NCI-H2171 (cell line): ENCODE measurements around the gene SMIM3.
"Not testable (repeated sequence)": the region's sequence is repeated elsewhere in the genome, so short reads cannot be mapped to it uniquely, and the experiment has no call there.

ENCODE experiments used
- DNase-seq: peaks from one replicate; lab custom pipeline; 2025; lab: John Stamatoyannopoulos, UW

Gene SMIM3, protein sequence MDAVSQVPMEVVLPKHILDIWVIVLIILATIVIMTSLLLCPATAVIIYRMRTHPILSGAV

DNA sequence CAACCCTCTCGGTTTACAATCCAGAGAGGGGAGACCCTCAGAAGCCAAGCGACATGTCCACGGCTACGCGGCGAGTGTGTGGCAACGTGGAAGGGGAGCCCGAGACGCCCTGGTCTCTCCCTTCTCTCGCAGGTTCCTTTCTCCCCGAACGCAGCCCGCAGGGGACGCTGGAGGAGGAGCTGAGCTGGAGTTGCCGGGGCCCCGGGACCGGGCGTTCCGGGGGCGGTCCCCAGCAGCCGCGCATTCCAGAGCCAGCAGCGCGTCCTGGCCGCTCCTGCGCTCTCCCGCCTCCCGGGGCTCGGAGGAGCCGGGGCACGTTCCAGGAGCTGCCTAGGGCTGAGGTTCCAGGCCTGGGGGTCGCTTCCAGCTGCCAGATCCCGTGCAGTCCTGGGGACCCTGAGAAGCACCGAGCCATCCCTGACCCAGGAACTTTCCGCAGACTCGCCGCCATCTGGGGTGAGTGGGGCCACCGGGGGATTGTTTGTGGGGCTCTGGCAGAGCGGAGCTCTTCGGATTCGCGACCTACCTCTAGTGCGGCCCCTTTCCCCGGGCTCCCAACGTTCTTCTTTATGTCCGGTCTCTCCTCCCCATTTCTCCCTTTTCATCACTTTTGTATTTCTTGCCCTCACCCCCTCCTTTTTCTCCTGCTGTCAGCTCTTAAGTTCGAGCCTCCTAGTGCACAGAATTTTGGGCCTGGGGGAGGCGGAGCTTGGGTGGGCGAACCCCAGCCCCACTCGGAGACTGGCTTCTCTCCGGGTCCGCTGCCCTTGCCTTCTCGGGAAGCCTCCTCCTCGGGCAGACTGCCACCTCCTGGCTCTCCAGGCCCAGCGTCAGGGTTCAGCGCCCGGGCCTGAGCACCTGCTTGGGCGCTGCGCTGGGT is at the start of gene SMIM3:
Gene SMIM3 (plus strand): TSS at position 241 of the 880 bp plus-strand sequence. CDS start 16,684 bp downstream, outside the sequence.
- no peak for DNase-seq

DNA sequence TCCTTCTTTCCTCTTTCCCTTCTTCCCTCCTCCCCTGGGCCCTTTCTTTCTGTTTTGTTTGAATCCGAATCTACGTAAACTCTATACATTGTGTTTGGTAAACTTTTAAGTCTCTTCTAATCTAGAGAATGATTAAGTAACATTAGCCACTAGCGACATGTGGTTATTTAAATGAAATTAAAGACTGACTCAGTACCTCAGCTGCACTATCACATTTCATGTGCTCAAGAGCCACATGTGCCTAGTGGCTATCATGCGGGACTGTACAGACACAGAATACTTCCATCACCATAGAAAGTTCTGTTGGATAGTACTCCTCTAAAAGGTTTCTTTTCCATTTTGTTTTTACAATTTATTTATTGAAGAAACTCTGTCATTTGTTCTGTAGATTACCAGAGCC is 48.7 kb upstream of the SMIM3 start:
- no peak for DNase-seq

DNA sequence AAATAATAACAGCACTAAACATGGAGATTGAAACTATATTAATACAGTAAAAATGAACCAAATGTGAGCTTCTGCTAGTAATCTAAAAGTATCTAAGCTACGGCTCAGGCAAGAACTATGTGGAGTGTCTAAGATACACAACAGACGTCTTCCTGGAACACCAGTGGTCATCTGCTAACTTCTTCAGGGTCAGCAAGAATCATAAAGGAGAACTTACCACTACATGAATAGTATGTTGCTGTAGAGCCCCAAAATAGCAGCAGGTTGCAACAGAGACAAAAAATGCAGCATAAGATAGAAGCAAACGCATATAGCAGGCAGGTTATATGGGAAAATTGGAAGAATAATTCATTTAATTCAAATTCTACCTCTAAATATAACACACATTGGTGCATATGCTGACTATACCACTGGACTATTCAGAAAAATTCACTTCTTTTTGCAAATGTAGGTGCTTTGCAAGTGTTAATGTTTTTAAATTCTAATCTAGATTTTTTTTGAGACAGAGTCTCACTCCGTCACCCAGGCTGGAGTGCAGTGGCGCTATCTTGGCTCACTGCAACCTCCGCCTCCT is 46.8 kb upstream of the SMIM3 start:
- DNase-seq: no peak

DNA sequence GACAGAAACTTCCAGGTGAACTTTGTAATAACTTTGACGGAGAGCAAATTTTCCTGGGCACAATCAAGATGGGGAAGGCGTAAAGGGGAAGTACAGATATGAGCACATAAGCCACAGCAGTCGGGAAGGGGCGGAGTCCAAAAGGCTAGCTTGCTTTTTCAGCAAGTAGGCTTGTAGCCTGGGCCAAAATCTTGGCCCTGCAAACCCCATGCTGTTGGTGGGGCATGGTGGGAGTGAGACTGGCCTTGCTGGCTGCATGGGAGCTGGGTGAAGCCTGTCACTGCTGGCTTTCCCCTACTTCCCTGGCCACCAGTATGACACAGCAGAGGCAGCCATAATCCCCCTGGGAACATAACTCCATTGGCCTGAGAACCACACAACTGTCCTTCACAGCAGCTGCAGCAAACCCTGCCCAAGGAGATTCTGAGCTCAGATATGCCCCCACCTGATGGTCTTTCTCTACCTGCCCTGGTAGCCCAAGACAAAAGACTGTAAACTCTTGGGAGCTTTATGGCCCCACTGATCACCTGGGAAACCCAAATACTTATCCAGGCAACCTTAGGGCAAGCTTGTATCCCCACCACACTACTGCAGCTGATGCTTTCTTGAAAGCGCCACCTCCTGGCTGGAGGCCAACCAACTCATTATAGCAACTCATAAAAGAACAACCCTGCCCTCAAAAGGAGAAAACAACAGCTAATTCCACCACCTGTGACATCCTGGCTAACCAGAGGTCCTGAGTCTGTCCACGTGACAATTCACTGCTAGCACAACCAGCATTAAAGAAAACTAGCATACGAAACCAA is 43.8 kb upstream of the SMIM3 start:
- no peak for DNase-seq

DNA sequence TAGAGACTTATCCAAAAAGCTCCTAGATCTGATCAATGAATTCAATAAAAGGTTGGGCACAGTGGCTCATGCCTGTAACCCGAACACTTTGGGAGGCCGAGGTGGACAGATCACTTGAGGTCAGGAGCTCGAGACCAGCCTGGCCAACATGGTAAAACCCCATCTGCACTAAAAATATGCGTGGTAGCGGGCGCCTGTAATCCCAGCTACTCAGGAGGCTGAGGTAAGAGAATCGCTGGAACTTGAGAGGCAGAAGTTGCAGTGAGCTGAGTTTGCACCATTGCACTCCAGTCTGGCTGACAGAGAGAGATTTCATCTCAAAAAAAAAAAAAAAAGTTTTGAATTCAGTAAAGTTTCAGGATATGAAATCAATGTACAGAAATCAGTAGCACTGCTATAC is 39.7 kb upstream of the SMIM3 start:
- DNase-seq: no peak

DNA sequence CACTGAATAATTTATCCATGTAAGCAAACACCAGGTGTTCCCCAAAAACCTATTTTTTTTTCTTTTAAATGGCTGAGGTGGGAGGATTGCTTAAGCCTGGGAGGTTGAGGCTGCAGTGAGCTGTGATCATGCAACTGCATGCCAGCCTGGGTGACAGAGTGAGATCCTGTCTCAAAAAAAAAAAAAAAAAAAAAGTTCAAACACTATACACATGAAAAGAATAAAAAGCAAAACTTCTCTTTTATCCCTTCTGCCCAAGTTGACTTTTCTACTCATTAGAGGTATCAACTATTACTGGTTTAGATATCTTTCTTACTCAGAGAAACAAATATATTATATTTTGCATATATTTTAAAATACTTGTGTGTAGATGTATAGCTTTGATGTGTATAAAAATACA is 37.6 kb upstream of the SMIM3 start:
- no peak for DNase-seq

DNA sequence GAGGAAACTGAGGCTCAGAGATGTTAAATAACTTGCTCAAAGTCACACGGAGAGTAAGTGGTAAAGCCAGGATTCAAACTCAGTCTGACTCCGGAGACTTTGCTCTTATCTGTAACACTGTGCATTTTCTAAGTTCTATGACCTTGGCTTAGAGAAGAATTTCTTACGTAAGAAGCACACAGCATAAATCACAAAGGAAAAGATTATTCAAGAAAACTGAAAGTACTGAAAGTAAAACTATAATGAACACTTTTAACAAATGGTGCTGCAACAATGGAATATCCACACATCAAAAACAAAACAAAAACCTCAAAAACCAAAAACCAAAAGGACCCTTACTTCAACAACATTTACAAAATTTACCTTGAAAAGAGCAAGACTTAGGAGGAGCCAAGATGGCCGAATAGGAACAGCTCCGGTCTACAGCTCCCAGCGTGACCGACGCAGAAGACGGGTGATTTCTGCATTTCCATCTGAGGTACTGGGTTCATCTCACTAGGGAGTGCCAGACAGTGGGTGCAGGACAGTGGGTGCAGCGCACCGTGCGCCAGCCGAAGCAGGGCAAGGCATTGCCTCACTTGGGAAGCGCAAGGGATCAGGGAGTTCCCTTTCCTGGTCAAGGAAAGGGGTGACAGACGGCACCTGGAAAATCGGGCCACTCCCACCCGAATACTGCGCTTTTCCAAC is 36.0 kb upstream of the SMIM3 start:
- not testable (repeated sequence) for DNase-seq

DNA sequence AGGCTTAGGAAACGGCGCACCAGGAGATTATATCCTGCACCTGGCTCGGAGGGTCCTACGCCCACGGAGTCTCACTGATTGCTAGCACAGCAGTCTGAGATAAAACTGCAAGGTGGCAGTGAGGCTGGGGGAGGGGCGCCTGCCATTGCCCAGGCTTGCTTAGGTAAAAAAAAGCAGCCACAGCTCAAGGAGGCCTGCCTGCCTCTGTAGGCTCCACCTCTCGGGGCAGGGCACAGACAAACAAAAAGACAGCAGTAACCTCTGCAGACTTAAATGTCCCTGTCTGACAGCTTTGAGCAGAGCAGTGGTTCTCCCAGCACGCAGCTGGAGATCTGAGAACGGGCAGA is 35.4 kb upstream of the SMIM3 start:
- not testable (repeated sequence) for DNase-seq

DNA sequence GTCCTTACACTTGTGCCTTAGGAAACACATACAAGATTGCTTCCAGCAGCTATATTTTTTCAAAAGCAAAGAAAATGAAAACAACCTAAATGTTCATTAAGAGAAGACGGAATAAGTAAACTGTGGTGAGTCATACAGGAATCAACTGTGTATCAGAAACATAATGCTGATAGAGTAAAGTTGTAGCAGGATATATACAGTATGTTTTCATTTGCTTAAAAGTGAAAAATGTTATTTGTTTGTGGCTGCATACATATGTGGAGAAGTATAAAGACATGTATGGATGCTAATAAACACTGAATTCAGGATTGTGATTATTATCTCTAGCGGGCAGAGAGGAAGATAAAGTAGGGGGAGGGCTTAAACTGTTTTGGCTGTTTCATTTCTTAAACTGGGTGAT is 28.1 kb upstream of the SMIM3 start:
- DNase-seq: no peak

DNA sequence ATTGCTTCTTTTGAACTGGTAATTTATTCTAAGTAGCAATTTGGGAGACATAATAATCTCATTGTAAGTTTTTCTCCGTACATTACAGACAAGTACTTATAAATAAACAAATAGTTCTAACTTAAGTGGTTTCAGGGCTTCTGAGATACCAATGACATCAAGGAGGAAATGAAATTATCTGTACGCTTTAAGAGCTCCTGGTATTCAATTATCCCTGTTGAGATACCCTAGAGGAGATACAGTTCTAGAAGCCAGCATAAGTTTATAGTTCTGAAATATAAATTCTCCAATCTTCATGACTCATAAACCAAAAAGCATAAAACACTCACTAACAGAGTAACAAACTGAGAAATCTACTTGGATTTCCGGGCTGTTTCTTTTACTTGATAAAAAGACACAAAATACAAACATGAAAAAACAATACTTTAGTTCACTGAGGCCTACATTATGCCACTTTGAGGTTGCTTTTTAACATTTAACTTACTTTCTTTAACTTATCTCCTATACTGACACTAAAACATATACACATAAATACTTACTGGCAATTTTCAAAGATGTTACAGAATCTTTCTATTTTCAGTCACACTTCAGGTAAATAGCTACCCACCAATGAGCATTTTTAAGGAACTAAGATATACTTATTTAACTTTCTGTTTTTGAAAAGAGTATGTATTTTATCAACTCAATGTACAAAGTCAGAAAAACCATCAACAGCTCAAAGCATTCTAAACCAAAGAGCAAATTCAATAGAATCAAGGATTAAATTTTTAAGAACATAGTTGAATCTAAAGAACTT is 27.3 kb upstream of the SMIM3 start:
- DNase-seq: no peak

DNA sequence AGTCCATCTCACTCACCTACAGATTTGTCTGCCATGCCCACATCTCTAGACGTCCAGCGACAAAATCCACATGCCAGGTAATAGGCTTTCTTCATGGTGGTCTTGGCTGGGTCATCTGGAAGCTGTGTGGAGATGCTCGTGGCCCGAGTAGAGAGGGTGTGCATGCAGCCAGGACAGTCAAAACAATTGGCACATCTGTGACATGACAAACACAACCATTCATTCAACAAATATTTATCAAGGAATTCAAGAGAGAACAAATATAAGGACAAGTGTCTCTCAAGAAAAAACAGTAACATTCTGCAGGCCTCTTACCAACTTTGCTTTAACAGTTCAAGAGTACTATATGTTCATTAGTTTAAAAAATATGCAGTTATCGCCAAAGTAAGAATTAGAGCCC is 25.1 kb upstream of the SMIM3 start:
- no peak for DNase-seq

DNA sequence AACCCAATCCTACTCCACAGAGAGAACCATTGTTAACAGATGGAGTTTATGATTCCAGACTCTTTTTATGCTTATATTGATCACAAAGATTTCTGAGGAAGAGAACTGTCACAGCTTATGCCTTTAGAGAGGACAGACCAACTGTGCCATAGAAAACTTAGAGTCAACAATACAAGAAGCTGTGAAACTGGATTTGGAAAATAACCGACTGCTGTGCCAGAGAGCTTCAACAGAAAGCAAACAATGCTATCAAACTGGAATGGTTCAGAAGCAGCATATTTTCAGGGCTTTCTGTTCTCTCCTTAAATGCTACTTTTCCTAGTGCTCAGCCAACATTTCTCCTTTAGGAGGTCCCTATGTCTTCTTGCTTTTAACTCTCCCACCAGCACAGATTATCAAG is 24.7 kb upstream of the SMIM3 start:
- DNase-seq: no peak

DNA sequence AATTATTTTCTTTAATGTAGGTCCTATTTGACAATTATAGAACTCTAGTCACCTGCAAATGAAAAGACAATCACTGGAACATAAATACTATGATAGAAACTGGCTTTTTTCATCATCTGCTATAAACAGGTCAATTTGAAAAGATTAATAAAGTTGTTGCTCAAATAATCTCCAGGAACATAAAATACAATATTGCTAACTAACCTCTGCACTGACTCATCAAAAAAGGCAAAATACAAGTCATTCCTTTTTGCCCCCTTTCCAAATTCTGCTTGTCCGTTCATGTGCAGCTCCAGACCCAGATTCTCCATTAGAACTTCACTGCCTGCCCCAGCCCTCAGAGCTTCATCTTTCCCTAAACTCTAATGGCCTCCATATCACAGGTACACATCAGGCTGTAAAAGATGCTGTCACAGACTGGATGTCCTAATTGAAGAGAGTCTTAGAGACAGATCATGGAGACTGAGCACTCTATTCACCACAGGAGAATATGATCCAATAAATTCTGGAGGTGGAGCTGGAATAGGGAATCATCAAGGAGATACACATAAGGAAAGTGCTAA is 21.4 kb upstream of the SMIM3 start:
- no peak for DNase-seq

DNA sequence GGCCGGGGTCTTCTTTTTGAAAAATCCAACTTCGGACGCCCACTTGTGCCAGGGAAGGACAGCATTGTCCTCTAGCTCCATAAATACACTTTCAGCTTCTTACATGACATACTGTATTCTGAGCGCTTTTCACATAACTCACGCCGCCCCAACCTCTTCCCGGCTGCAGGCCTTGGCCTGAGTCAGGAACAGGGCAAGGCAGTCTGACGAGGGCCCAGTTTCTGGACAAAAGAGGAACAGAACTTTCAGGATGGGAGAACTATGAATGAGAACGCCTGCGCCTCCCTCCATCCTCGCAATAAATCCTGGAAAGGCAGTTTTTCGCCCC is 20.4 kb upstream of the SMIM3 start:
- no peak for DNase-seq

DNA sequence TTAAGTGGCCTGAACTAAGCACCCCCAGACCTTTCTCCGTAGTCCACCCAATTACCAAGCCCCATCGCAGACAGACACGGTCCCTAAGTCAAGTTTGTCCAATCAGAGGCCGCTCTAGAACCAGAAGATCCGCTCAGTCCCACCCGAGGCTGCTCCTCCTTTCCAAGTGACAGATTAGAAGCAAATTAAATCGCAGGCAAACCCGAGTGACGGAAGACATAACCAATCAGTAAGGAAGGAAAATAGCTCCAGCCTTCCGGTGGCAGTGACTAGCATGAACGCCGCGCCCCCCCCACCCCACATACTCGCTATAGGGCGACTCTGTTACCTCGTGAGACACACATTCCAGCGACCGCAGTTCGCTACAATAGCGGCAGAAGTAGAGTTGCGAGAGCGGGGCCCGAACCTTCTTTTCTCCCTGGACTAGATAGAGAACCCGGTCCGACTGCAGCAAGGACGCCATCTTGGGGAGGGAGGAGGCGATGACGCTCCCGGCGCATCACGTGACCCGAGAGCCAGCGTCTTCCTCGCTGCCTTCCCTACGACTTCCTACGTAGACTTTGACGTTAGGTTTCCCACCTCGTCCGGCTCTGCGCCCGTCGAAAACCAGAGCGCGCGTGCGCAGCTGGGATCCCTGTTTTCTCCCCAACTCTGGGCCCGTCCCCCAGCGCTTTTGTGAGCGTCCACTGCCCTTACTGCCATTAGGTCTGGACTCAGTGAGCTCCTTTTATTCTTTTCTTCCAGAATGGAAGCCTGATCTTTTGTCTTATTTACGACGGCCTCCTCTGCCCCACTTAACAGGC is 19.8 kb upstream of the SMIM3 start, which contains the start of gene DCTN4:
Gene DCTN4 (minus strand): TSS at position 487 of the 803 bp plus-strand sequence. CDS start 24 bp downstream, at position 463.
- peak; percentile 86 for DNase-seq

DNA sequence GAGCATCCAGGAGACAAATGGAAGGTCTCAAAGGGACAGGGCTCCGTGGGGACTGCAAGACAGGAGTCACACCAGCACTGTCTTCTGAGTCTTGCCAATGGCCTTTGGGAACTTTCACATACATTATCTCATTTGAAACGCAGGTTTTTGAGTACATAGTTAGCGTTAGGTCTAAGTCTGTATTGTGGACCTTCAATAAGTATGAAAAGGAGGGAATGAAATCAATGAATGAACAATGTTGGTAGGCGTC is 19.3 kb upstream of the SMIM3 start:
- no peak for DNase-seq

DNA sequence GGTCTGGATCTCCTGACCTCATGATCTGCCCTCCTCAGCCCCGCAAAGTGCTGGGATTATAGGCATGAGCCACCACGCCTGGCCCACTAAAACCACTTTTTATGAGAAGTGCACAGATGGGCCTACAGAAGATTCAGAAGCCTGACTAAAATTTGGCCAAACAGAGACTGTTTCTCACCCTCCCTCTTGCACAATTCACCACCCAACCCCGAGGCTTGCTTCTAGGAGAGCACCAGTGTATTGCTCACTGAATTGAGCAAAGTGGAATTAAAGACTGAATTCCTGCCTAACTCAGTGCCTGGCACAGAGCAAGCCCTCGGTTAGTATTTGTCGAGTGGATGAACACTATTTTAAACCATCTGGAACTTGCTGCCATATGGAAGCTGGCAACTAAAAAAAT is 16.3 kb upstream of the SMIM3 start:
- no peak for DNase-seq

DNA sequence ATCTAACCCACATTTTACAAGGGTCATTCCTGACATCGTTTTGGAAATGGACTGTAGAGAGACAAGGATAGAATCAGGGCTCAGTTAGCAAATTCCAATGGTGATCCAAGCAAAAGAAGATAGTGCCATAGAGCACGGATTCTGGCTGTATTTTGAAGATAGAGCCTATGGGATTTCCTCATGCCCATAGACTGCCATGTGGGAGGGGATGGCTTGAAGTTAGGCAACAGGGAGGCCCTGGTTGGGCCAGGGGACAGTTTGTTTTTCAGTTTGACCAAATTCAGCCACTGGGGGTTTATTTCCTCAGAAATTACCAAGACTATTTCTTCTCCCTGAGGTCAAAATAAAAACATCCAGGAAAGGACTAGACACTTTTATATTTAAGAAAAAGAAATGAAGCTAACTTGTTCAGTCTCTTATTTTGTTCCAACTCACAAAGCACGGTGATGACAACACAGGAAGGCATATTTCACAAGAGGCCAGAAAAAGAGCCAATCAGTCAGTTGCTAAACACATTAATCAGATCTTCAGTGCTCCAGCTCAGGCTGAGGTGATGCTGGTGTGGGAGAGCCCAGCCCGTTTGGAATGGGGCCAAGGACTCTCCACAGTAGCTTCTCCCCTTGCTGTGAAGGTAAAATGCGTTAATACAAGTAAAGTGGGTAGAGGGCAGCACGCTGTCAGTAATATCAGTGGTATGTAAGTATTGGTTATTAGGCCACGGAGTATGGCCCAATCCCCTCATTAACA is 15.4 kb upstream of the SMIM3 start:
- no peak for DNase-seq

DNA sequence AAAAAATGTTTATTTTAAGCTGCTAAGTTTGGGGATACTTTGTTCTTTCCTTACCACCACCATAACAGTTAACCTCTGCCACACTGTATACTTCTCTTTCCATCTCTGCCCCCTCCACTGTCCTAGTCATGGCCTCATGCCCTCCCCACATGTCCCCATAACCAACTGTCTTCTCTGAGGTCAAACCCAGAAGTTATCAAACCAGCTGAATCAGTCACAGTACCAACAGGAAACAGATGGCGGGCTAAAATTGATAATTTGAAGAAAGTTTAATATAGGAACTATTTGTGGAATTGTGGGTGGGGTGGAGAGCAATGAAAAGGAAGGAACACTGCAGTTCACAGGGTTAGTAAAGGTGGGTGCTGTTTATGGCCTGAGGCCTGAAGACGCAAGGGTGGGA is 14.0 kb upstream of the SMIM3 start:
- no peak for DNase-seq
